Liver (tissue), 9 donors: ENCODE measurements around the gene SMYD3. TPM values are rescaled to one million over a fixed set of nuclear protein-coding genes. Genes with fewer than 3 reads are reported as not detected.

Experiments
- DNase-seq: peaks from one replicate; pipeline ENCODE4 v3.0.0-alpha.2; 2017; ENCODE audit warnings: low spot score
- H3K27ac ChIP-seq, 2 donors: one replicate each; pipeline ENCODE4 v1.7.0; 2013; ENCODE audit warnings: inconsistent platforms in 2 of 2, low read length in 2 of 2, control low read depth in 1 of 2, low read depth in 1 of 2, mild to moderate bottlenecking in 1 of 2
- H3K27me3 ChIP-seq, 4 donors: one replicate each; pipeline versions ENCODE4 v1.6.1 to v1.7.0; 2013; ENCODE audit warnings: low read length in 3 of 4, inconsistent platforms in 1 of 4, mild to moderate bottlenecking in 1 of 4, moderate library complexity in 1 of 4; ENCODE audit not compliant: control insufficient read depth in 4 of 4, insufficient read depth in 4 of 4
- H3K36me3 ChIP-seq, 4 donors: one replicate each; pipeline versions ENCODE4 v1.6.1 to v1.7.0; 2013; ENCODE audit warnings: low read length in 3 of 4, mild to moderate bottlenecking in 3 of 4, low read depth in 1 of 4, moderate library complexity in 1 of 4; ENCODE audit not compliant: control insufficient read depth in 4 of 4, insufficient read depth in 3 of 4
- H3K4me1 ChIP-seq, 4 donors: one replicate each; pipeline versions ENCODE4 v1.6.1 to v1.7.0; 2013; ENCODE audit warnings: low read length in 3 of 4, mild to moderate bottlenecking in 3 of 4, moderate library complexity in 1 of 4; ENCODE audit not compliant: control insufficient read depth in 4 of 4, insufficient read depth in 4 of 4
- H3K4me3 ChIP-seq, 3 donors: one replicate each; pipeline versions ENCODE4 v1.6.1 to v1.7.0; 2013; ENCODE audit warnings: low read length in 3 of 3, control low read depth in 1 of 3, low read depth in 1 of 3, mild to moderate bottlenecking in 1 of 3
- H3K9ac ChIP-seq, 2 donors: one replicate each; pipeline ENCODE4 v1.7.0; 2013; ENCODE audit warnings: low read length in 2 of 2, mild to moderate bottlenecking in 2 of 2, moderate library complexity in 2 of 2, control low read depth in 1 of 2, low read depth in 1 of 2
- H3K9me3 ChIP-seq, 4 donors: one replicate each; pipeline versions ENCODE4 v1.6.1 to v1.7.0; 2013; ENCODE audit warnings: low read length in 3 of 4; ENCODE audit not compliant: control insufficient read depth in 4 of 4
- EGR1 ChIP-seq, 2 donors: IDR thresholded peaks; 2 replicates each; pipeline ENCODE4 v1.6.1; 2016 to 2018; ENCODE audit warnings: antibody characterized with exemption in 2 of 2, low read depth in 2 of 2
- GABPA ChIP-seq, 2 donors: IDR thresholded peaks in 1 of 2; conservative IDR thresholded peaks in 1 of 2; 2 replicates each; pipeline ENCODE4 v1.6.1; 2016; ENCODE audit warnings: antibody characterized with exemption in 2 of 2, mild to moderate bottlenecking in 1 of 2, moderate library complexity in 1 of 2
- HNF4A ChIP-seq, 2 donors: conservative IDR thresholded peaks; 2 replicates each; pipeline ENCODE4 v1.6.1; 2016; ENCODE audit warnings: antibody characterized with exemption in 2 of 2, mild to moderate bottlenecking in 2 of 2
- HNF4G ChIP-seq: IDR thresholded peaks from 2 replicates; pipeline ENCODE4 v1.6.1; 2016; ENCODE audit warnings: antibody characterized with exemption
- JUND ChIP-seq, 2 donors: IDR thresholded peaks; 2 replicates each; pipeline ENCODE4 v1.6.1; 2016; ENCODE audit warnings: antibody characterized with exemption in 2 of 2
- NR2F2 ChIP-seq: IDR thresholded peaks from 2 replicates; pipeline ENCODE4 v1.6.1; 2016; ENCODE audit warnings: antibody characterized with exemption
- SP1 ChIP-seq: IDR thresholded peaks from 2 replicates; pipeline ENCODE4 v1.6.1; 2018; ENCODE audit warnings: antibody characterized with exemption, mild to moderate bottlenecking
- TAF1 ChIP-seq: conservative IDR thresholded peaks from 2 replicates; pipeline ENCODE4 v1.6.1; 2016; ENCODE audit warnings: antibody characterized with exemption, mild to moderate bottlenecking
- YY1 ChIP-seq: IDR thresholded peaks from 2 replicates; pipeline ENCODE4 v1.6.1; 2016; ENCODE audit warnings: antibody characterized with exemption, mild to moderate bottlenecking
- ZBTB33 ChIP-seq: IDR thresholded peaks from 2 replicates; pipeline ENCODE4 v1.6.1; 2016; ENCODE audit warnings: antibody characterized with exemption
- WGBS: extraction: QIAGEN DNeasy Blood & Tissue Kit; methylation state at CpG from one replicate; pipeline ENCODE4 v1.1.7; 2013; 5-methylcytosine and 5-hydroxymethylcytosine counted together
- polyA plus RNA-seq, 2 donors: library from polyadenylated mRNA; stranded (reverse) in 1 of 2; unstranded in 1 of 2; fragments of 200-250 nt in 1 of 2; fragments of >200 nt in 1 of 2; fragmentation: Nextera tagmentation in 1 of 2; extraction: Ambion mirVana in 1 of 2; gene quantifications; one replicate each; pipeline versions ENCODE4 v1.2.1 to v1.2.3, GENCODE V29; 2013 to 2015
- total RNA-seq, 2 donors: library from RNA; depleted of rRNA; stranded (reverse); fragments of >200 nt; gene quantifications; one replicate each; pipeline ENCODE4 v1.2.3, GENCODE V29; 2014
- TF ChIP-seq, protein P1 (sequence below): fragments of 150-350 bp; IDR thresholded peaks from 2 replicates; pipeline ENCODE4 v1.5.1; 2017; ENCODE audit warnings: improper control_type of control experiment, low read depth, low read length; ENCODE audit not compliant: missing input control
- TF ChIP-seq, protein P2 (sequence below): IDR thresholded peaks from 2 replicates; pipeline ENCODE4 v1.6.1; 2016; ENCODE audit warnings: antibody characterized with exemption
- TF ChIP-seq, protein P3 (sequence below): IDR thresholded peaks from 2 replicates; pipeline ENCODE4 v1.6.1; 2016; ENCODE audit warnings: antibody characterized with exemption
- TF ChIP-seq, protein P4 (sequence below): IDR thresholded peaks from 2 replicates; pipeline ENCODE4 v1.6.1; 2016; ENCODE audit warnings: antibody characterized with exemption, mild to moderate bottlenecking
- donor health status: healthy.
- donor health status: healthy.
- donor health status: healthy.
- donor health status: healthy.
- donor health status: healthy.

SMYD3 gene
- total and polyA plus RNA-seq, 4 donors: 3.1 to 9.1 (median 8.0) TPM

DNA sequence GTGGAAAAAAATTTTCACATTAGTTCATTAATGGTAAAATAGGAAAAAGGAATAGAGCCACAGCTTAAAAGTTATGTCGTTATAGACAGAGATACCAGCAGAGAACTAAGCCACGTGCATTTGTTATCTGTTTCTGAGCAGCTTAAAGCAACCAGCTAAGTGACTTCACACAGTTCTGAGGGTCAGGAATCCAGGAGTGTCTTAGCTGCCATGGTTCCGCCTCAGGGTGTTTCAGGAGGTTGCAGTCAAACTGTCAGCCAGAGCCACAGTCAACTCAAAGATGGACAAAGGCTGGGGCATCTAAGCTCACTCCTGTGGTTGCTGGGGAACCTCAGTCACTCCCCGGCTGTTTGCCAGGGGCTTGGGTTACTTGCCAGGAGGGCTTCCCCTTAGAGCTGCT is 515.8 kb downstream of the SMYD3 start:
- no peak for DNase-seq
- no peaks in the 10 kb centered on the region for H3K36me3 ChIP-seq
- no peak for TF ChIP-seq NR2F2
- no peak for TF ChIP-seq SP1
- TF ChIP-seq HNF4G: no peak
- TF ChIP-seq, protein P1, sequence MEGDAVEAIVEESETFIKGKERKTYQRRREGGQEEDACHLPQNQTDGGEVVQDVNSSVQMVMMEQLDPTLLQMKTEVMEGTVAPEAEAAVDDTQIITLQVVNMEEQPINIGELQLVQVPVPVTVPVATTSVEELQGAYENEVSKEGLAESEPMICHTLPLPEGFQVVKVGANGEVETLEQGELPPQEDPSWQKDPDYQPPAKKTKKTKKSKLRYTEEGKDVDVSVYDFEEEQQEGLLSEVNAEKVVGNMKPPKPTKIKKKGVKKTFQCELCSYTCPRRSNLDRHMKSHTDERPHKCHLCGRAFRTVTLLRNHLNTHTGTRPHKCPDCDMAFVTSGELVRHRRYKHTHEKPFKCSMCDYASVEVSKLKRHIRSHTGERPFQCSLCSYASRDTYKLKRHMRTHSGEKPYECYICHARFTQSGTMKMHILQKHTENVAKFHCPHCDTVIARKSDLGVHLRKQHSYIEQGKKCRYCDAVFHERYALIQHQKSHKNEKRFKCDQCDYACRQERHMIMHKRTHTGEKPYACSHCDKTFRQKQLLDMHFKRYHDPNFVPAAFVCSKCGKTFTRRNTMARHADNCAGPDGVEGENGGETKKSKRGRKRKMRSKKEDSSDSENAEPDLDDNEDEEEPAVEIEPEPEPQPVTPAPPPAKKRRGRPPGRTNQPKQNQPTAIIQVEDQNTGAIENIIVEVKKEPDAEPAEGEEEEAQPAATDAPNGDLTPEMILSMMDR: no peak
- TF ChIP-seq, protein P2, sequence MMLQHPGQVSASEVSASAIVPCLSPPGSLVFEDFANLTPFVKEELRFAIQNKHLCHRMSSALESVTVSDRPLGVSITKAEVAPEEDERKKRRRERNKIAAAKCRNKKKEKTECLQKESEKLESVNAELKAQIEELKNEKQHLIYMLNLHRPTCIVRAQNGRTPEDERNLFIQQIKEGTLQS: no peak
- no peaks in the 10 kb centered on the region for H3K9me3 ChIP-seq
- 92% methylated on average over 4 of the region's 4 CpGs for WGBS
- H3K9ac ChIP-seq: no peak overlapping the region
- no peaks in the 10 kb centered on the region for H3K27me3 ChIP-seq
- no peaks in the 10 kb centered on the region for H3K4me1 ChIP-seq
- no peak overlapping the region for H3K4me3 ChIP-seq
- no peak overlapping the region for H3K27ac ChIP-seq

DNA sequence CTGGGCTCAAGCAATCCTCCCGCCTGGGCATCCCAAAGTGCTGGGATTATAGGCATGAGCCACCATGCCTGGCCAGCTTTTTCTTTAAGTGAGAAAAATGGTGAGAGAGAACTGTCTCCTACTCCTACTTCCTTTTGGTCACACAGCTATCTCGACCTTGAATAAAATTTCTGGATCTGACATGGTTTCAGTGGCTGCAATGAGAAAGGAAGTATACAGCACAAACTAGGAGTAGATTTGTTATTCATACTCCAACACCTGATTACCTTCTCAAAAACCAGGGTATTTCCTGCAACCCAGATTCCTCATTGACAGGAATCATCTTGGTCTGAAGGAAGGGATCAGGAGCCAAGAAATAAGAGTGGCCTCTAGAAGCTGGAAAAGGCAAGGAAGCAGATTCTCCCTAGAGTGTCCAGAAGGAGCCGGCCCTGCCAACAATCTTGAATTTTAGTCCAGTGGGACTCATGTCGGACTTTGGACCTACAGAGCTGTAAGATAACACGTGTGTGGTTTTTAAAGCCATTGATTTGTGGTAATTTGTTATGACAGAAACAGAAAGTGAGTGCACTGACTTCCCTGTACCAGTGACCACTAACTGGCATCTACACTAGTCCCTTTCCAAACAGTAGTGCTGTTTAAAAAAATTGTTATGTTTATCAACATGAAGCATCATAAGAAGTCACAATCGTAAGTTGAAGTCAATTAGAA is 516.6 kb downstream of the SMYD3 start:
- WGBS: 66% methylated on average over 6 of the region's 6 CpGs
- H3K4me1 ChIP-seq: no peaks in the 10 kb centered on the region
- no peak overlapping the region for H3K4me3 ChIP-seq
- TF ChIP-seq, protein P3, sequence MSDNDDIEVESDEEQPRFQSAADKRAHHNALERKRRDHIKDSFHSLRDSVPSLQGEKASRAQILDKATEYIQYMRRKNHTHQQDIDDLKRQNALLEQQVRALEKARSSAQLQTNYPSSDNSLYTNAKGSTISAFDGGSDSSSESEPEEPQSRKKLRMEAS: no peak
- TF ChIP-seq HNF4A (conservative IDR thresholded peaks at IDR 0.05): peak; percentile 40 to 46
- no peak for TF ChIP-seq ZBTB33
- H3K9ac ChIP-seq: no peak overlapping the region
- no peaks in the 10 kb centered on the region for H3K36me3 ChIP-seq
- no peaks in the 10 kb centered on the region for H3K9me3 ChIP-seq
- no peaks in the 10 kb centered on the region for H3K27me3 ChIP-seq
- no peak overlapping the region for H3K27ac ChIP-seq
- no peak for DNase-seq

DNA sequence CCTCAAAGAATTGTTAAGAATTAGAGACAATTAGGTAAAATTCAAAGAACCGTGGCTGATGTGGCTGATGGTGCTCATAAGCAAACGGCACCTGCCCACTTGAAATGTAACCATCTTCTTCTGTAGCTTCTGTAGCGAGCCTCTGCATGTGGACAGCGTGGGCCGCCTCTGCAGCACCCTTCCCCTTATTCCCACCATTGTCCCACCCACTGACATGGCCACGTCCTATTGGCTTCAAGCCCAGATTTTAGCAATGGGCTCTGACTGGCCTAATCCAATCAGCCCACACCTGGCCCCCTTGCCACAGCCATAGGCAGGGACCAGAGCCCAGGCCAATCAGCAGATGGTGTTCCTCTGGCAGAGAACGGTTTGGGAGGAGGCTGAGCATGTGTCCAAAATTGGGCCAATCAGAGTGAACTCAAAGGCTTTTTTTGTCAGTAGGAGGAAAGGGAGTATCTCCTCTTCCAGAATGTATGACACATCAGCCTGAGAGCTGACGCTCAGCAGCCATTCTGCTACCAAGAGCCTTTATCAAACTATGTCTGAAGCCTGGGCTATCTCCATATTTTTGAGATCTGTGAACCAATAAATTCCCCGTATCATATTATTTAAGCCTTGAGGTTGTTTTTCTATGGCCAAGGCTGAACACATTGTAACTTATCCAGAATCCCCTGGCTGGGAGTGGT is 518.5 kb downstream of the SMYD3 start:
- H3K27ac ChIP-seq: no peak overlapping the region
- no peak overlapping the region for H3K4me3 ChIP-seq
- DNase-seq: no peak
- no peaks in the 10 kb centered on the region for H3K27me3 ChIP-seq
- H3K4me1 ChIP-seq: no peaks in the 10 kb centered on the region
- no peaks in the 10 kb centered on the region for H3K9me3 ChIP-seq
- H3K9ac ChIP-seq: no peak overlapping the region
- H3K36me3 ChIP-seq: no peaks in the 10 kb centered on the region
- WGBS: 85% methylated on average over 9 of the region's 9 CpGs
- TF ChIP-seq, protein P3: no peak
- TF ChIP-seq, protein P2: no peak
- TF ChIP-seq, protein P1: no peak
- TF ChIP-seq, protein P4, sequence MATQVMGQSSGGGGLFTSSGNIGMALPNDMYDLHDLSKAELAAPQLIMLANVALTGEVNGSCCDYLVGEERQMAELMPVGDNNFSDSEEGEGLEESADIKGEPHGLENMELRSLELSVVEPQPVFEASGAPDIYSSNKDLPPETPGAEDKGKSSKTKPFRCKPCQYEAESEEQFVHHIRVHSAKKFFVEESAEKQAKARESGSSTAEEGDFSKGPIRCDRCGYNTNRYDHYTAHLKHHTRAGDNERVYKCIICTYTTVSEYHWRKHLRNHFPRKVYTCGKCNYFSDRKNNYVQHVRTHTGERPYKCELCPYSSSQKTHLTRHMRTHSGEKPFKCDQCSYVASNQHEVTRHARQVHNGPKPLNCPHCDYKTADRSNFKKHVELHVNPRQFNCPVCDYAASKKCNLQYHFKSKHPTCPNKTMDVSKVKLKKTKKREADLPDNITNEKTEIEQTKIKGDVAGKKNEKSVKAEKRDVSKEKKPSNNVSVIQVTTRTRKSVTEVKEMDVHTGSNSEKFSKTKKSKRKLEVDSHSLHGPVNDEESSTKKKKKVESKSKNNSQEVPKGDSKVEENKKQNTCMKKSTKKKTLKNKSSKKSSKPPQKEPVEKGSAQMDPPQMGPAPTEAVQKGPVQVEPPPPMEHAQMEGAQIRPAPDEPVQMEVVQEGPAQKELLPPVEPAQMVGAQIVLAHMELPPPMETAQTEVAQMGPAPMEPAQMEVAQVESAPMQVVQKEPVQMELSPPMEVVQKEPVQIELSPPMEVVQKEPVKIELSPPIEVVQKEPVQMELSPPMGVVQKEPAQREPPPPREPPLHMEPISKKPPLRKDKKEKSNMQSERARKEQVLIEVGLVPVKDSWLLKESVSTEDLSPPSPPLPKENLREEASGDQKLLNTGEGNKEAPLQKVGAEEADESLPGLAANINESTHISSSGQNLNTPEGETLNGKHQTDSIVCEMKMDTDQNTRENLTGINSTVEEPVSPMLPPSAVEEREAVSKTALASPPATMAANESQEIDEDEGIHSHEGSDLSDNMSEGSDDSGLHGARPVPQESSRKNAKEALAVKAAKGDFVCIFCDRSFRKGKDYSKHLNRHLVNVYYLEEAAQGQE: no peak
- TF ChIP-seq SP1 (no peak), JUND (IDR thresholded peaks at IDR 0.05) (no peak), YY1 (no peak), NR2F2 (no peak), GABPA (IDR thresholded peaks at IDR 0.05 in 1 of 2, conservative IDR thresholded peaks at IDR 0.05 in 1 of 2) (no peak), TAF1 (no peak), EGR1 (IDR thresholded peaks at IDR 0.05; ENCODE audit: low read depth in 2 of 2) (no peak)
